GM18499 (cell line): ENCODE results near the gene IGFL2.
"Not testable (repeated sequence)": the region's sequence is repeated elsewhere in the genome, so short reads cannot be mapped to it uniquely, and the experiment has no call there.

Source experiments
- ATAC-seq: cut with Tn5 transposase; IDR thresholded peaks from one replicate; pipeline ENCODE4 v1.9.1; 2021; ENCODE audit warnings: moderate number of reproducible peaks; ENCODE audit not compliant: insufficient read depth, unreplicated experiment

Gene IGFL2

GRCh38 chr19:46205183-46205984 lies 57.3 kb downstream of the IGFL2 start:
- ATAC-seq: no peak

- ATAC-seq: no peak
These were observed 58.1 kb downstream of the IGFL2 start for GRCh38 chr19:46206176-46206575.

GRCh38 chr19:46206682-46207081 lies 58.6 kb downstream of the IGFL2 start:
- no peak for ATAC-seq

- not testable (repeated sequence) for ATAC-seq
These were observed 59.8 kb downstream of the IGFL2 start for GRCh38 chr19:46207858-46208257.

- no peak for ATAC-seq
These were observed 61.0 kb downstream of the IGFL2 start for GRCh38 chr19:46209051-46209450.

- no peak for ATAC-seq
These were observed 61.4 kb downstream of the IGFL2 start for GRCh38 chr19:46209472-46209871.

GRCh38 chr19:46210669-46211068 lies 62.6 kb downstream of the IGFL2 start:
- no peak for ATAC-seq
